GM18907 (cell line): ENCODE measurements around the gene NTN5.
"Not testable (repeated sequence)": the region's sequence is repeated elsewhere in the genome, so short reads cannot be mapped to it uniquely, and the experiment has no call there.

Source experiments
- ATAC-seq: cut with Tn5 transposase; IDR thresholded peaks from one replicate; pipeline ENCODE4 v1.9.1; 2021; ENCODE audit warnings: mild to moderate bottlenecking, moderate library complexity; ENCODE audit not compliant: unreplicated experiment

The NTN5 gene

DNA sequence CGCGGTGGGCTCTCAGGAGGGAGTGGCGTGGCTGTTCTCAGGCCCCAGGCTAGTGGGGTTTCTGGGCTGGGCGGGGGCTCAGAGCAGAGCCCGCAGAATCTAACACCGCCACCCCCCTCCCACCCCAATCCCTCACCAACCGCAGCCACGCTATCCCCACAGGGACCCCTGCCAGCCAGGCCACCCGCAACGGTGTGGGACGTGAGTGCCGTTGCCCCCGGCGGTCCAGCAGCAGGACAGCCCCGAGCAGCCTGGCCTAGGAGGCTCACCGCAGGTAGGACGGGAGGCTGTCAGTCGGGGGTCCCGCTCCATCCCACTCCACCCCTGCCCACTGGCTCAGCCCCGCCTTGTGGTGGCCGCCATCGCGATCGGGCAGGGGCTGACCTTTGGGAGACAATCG is at the start of gene NTN5:
Gene NTN5 (minus strand): TSS at position 24 of the 400 bp plus-strand sequence. CDS start 2,031 bp downstream, outside the sequence.
- no peak for ATAC-seq

DNA sequence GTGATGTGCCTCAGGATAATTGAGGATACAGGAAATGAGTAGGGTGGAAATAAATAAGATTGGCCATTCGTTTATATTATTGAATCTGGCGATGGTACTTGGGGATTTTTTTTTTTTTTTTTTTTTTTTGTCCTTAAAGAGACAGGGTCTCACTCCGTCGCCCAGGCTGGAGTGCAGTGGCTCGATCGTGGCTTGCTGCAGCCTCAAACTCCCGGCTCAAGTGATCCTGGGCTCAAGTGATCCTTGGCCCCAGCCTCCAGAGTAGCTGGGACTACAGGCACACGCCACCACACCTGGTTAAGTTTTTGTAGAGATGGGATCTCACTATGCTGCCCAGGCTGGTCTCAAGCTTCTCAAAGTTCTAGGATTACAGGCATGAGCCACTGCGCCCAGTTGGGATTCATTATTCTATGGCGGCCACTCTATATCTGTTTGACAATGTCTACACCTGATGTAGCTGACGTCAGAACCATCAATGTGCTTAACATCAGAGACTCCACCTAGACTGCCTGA is 49.4 kb upstream of the NTN5 start:
- no peak for ATAC-seq

DNA sequence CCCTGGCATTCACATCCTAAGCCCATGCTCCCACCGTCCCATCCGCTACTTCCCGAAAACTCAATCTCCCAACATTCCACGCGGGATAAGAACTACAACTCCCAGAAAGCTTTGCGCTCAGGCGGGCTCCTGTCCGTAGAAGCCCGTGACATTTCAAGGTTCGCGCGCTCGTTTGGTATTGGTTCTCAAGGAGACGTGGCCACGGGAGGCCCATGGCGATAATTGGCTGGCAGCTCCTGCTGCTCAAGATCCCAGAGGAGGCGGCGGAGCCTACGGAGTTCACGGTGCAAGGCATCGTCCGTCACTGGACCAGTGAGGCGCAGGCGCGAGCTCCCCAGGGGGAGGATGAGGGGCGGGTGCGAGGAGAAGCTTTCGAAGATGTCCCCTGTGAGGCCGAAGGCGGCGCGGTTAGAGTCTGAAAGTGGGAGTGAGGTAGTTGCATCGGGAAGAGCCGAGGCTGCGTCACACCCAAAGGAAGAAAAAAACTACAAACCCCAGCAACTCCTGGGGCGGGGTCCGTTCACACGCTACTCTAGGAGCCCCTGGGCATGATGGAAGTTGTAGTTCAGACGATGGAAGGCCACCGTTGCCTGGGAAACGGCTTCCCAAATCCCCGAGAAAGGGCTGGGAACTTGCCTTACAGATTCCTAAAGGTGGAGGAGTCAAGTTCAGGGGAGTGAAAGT is 47.9 kb upstream of the NTN5 start:
- peak; percentile 78 for ATAC-seq

GRCh38 chr19:48720251-48720612 is 47.4 kb upstream of the NTN5 start:
- no peak for ATAC-seq

GRCh38 chr19:48719263-48720171 is 46.7 kb upstream of the NTN5 start, which contains the start of gene MAMSTR:
MAMSTR (minus strand) TSS chr19:48719725; CDS start chr19:48719031, 694 bp downstream.
- no peak for ATAC-seq

DNA sequence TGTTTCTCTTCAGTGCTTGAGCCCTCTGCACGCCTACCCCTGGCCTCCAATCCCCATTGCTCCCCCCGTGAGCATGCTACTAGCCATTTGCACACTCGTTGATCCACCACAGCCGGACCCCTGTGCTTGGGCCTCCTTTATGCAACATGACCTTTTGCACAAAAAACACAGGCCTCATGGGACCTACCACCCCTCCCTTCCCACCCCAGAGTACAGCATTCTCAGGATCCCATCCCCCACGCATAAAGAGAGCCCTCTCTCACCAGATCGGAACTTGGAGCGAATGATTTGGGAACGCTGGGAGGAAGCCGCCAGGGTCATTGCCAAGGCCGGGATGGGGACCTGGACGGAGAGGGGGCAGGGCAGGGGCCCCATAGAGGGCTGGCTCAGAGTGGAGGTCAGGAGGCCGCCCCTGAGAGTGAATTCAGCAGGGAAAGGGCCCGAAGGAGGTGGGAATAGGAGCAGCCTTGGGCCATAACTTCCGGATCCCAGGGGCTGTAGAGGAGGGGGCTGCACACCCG is 46.0 kb upstream of the NTN5 start:
- ATAC-seq = no peak

DNA sequence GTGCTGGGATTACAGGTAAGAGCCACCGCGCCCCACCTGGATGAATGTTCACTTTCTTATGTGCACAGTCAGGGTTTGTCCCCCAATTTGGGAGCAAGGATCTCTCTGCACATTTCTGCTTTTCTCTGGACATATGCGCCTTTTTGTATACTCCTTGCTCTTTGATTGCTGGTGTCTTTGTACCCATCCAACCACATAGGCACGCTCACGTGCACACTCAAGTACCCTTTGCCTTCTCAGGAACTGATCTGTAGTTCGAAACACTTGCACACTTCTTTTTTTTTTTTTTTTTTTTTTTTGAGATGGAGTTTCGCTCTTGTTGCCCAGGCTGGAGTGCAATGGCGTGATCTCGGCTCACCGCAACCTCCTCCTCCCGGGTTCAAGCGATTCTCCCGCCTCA is 45.3 kb upstream of the NTN5 start:
- ATAC-seq = not testable (repeated sequence)

DNA sequence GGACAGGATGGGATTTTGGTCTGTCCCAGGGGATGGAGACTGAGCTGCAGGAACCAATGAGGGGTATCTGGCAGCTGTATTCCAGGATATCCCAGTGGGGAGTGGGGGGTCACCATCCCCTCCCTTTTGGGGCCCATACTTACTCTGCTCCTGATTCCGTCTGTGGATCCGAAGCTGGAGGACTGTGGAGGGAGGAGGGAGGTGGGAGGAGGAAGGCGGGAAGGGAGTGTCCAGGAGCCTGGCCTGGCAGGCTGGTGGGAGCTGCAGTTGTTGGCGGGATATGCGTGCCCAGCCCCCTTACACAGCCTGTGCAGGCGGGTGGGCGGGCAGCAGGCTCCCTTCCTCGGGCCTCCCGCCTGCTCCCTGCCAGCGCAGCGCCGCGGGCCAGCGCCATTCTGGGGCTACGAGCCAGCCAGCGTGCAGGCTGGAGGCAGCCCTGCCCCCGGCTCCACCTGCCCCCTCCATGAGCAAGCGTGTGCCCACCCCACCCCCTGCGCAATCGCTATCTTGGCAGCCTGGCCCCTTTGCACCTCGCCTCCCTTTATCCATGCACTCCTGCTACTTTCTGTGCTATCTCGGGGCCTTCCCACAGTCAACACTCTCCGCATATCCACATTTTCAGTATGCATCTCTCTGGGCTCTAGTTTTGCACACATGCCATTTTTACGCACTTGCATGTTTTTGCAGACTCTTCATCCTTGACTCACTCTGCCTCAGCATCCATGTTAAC is 43.9 kb upstream of the NTN5 start:
- no peak for ATAC-seq

GRCh38 chr19:48715681-48716171 is 42.9 kb upstream of the NTN5 start:
- no peak for ATAC-seq

DNA sequence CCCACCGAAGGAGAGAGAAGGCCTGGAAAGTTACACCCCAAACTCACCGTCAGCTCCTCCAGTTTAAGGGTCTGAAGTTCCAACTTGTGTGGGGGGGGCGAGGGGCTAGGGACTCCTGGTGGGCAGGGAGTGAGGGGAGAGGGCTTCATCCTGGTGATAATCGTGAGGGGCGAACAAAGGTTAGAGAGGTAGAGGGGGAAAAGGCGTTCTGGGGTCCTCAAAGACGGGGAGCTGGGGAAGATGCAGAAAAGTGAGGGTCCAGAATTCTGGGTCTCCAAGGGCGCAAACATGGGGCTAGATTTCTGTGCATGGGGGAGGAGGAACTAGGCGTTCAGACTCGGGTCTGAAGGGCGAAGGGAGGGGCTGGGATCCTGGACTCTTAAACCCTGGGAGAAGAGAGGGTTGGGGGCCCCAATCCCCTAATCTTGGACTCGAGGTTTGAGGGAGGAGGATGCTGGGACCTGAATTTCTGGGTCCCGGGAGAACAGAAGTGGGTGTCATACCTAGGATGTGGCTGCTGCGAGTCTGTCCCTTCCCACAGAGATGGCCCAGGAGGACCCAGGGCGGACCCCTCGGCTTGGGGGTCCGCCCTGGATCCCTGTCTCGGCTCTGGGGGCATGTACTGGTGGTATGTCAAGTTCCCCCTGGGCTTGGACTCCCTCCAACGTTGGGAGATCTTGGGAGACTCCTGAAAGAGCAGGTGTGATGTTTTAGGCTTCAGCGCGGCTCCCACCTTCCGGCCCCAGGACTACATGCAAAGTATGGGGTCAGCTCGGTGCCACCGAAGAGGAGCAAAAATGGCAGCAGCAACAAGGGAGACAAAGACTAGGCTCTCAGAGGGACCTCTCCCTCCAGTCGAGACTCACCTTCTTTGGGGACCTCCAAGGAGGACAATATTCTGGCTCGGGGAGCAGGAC is 42.2 kb upstream of the NTN5 start:
- ATAC-seq = no peak

GRCh38 chr19:48713864-48714755 is 41.3 kb upstream of the NTN5 start:
- ATAC-seq = peak; percentile 90

GRCh38 chr19:48713041-48713863 is 40.4 kb upstream of the NTN5 start:
- ATAC-seq = no peak

DNA sequence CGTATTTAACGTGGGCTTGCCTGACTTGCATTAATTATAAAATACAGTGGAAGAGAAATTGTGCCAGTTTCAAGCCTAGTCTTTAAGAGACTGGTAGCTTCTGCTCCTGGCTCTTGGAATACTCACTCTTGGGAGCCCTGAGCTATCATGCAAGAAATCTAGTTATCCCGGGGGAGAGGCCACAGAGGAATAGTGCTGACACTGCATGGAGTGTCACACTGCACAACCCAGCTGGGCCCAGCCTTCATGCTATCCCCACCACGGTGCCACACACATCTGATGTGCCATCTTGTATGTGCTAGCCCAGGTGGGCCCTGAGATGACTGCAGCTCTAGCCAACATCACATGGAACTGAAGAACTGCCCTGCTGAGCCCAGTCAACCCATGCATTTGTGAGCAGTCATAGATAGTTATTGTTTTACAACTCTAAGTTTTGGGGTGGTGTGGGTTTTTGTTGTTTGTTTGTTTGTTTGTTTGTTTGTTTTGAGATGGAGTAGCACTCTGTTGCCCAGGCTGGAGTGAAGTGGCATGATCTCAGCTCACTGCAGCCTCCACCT is 38.4 kb upstream of the NTN5 start:
- no peak for ATAC-seq

DNA sequence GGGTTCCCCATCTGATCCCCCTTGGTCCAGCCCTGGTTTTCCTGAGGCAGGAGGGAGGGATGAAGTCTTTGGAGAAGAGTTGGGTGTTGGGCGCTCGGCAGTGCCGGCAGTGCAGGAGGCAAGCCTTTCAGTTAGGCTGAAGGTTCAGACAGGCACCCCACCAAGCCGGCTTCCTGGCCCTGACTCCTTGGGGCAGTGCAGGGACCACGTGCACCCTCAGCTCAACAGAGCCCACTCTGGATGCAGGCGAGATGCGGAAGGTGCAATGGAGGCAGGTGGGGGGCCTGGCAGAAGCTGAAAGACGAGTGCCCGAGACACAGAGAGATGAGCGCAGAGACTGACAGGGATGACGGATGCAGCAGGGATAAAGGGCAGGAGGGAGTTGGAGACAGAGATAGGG is 35.7 kb upstream of the NTN5 start:
- ATAC-seq = no peak

DNA sequence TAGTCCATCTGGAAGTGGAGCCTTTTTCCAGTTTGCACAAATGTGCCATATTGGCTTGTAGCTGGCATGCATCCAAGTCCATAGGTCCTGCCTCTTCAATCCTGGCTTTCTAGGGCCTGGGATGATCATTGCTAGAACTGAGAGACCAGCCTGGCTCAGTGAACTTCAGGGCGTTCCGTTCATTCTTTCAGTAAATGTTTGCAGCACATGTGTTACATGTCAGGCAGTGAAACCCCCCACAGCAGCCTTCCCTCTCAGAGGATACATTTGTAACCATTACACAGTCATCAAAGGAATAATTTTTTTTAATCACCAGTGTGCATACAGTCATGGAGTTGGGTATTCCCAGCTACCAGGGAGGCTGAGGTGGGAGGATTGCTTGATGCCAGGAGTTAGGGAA is 32.6 kb upstream of the NTN5 start:
- ATAC-seq = no peak

DNA sequence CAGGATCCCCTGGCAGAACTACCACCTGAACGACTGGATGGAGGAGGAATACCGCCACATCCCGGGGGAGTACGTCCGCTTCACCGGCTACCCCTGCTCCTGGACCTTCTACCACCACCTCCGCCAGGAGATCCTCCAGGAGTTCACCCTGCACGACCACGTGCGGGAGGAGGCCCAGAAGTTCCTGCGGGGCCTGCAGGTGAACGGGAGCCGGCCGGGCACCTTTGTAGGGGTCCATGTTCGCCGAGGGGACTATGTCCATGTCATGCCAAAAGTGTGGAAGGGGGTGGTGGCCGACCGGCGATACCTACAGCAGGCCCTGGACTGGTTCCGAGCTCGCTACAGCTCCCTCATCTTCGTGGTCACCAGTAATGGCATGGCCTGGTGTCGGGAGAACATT is 30.5 kb upstream of the NTN5 start:
- ATAC-seq = no peak

DNA sequence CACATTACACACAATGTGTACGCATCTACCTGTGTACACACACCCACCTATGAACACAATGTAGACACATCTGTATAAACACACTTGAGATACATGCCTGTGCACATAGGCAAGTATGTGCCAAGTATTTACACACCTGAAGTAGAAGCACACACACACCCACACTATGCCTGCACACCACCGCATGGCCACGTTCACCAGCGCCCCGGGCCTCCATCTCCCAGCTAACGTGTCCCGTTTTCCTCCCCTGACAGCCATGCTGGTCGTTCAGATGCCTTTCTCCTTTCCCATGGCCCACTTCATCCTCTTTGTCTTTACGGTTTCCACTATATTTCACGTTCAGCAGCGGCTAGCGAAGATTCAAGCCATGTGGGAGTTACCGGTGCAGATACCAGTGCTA is 29.9 kb upstream of the NTN5 start:
- ATAC-seq = no peak

GRCh38 chr19:48698046-48698445 is 25.2 kb upstream of the NTN5 start:
- no peak for ATAC-seq
